GM12892 (cell line): ENCODE data around the gene SLC8A1.

Source experiments
- DNase-seq: peaks from one replicate; pipeline ENCODE4 v3.0.0; 2011; ENCODE audit not compliant: insufficient read length
- FAIRE-seq: peaks from 2 replicates; lab custom pipeline; 2011; peaks lifted over from hg19 to GRCh38; lab: Jason Lieb, UNC
- POLR2A ChIP-seq: IDR thresholded peaks from 2 replicates; pipeline ENCODE4 v1.6.1; 2011; ENCODE audit warnings: low read depth, low read length, control low read depth
- POLR2AphosphoS5 ChIP-seq: IDR thresholded peaks from 2 replicates; pipeline ENCODE4 v1.6.1; 2011; ENCODE audit warnings: low read depth, low read length, control low read depth
- TAF1 ChIP-seq: IDR thresholded peaks from 2 replicates; pipeline ENCODE4 v1.6.1; 2011; ENCODE audit warnings: low read depth, mild to moderate bottlenecking, control low read depth, low read length, borderline replicate concordance

SLC8A1 gene

DNA sequence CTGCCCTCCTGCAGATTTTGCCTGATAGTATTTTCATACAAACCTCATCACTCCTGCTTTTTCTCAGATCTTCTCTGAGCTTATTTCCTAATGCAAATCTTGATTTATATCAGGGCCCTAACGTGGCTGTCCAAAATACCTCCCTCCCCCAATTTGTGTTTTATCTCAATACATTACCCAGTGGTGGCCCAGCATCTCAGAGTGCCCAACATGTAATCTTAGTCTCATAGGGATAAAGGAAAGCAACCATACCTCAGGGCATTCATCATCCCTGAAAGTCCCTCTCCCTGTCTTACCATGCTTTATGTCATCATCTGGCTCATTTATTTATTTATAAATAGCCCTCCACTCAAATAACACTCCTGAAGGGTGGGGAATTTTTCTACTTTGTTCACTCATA is 135.3 kb downstream of the SLC8A1 start:
- DNase-seq: no peak
- TF ChIP-seq POLR2AphosphoS5 (no peak), TAF1 (no peak), POLR2A (no peak)
- FAIRE-seq: no peak

DNA sequence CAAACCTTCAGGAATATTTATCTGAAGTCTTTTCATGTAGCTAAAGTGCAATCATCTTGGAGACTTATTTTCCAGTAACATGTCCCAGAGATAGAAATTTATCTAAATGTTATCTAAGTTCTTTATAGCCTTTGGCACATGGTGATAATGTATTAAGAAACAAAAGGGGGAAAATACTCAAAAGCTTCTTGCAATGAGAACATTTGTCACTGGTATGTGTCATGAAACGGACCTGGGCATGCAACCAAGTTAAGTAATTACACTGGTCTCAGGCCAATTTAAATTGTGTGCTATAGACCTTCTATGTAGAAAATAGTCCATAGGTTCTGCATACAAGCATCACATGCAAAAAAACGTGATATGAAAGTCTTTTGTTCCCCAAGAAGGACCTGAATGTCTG is 136.2 kb downstream of the SLC8A1 start:
- TF ChIP-seq TAF1: no peak
- no peak for TF ChIP-seq POLR2AphosphoS5
- no peak for TF ChIP-seq POLR2A
- DNase-seq (no peak), FAIRE-seq (no peak)

DNA sequence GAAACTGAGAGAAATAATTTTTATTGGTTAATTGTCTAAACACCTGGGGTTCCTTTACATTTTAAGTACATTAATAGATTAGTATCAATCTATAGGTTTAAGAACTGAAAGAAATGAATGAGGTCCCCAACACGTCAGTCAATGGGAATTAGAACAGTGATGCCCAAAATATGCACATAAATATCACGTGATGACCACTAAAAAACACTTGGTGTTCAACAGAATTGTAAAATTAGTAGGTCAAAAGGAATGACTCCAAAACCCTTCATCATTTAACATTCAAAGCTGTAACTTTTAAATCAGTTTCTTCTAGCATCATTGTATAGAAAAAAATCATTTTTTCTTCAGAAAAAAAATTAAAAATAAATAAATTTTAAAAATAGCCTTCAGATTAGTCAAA is 140.9 kb downstream of the SLC8A1 start:
- no peak for DNase-seq

DNA sequence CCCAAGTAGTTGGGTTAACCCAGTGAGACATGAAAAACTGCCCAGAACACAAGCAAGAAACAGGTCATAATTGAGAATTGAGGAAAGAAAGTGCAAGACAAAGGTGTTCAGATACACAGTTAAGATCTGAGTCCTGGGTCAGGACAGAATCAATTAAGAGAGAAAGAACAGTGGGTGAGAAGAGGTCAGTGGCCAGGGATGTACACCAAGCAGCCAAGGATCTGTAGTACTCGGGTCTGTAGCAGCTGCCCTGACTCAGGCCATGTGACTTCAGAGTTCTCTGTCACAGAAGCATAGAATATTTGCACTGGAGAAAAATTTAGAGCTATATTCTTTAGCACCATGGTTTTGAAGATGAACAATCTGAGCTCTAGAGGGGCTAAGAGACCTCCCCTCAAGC is 141.6 kb downstream of the SLC8A1 start:
- TF ChIP-seq POLR2AphosphoS5: no peak
- TF ChIP-seq POLR2A: no peak
- TF ChIP-seq TAF1: no peak
- DNase-seq: no peak
- FAIRE-seq: no peak

More for the DNA sequence above, 140.9 kb downstream of the SLC8A1 start:
- TF ChIP-seq POLR2AphosphoS5 (no peak), TAF1 (no peak), POLR2A (no peak)
- FAIRE-seq: no peak

DNA sequence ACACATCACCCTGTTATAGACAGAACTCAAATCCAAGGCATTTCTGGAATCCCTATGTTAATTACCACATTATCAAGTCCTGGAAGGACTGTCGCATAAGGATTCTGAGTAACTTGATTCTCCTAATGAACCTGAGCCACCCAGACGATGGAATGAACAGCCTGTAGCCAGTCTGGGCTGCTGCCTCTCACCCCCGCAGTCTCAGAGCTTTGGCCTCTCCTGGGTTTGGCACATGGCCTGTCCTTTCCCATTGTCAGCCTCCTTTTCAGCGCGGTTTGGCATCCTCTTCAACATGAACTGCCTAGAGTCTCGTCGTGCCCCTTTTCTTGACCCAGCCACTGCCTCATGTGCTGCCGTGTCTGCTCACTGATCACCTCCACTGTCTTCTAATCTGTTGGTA is 147.6 kb downstream of the SLC8A1 start:
- no peak for DNase-seq
- TF ChIP-seq POLR2AphosphoS5 (no peak), POLR2A (no peak), TAF1 (no peak)
- FAIRE-seq: no peak

DNA sequence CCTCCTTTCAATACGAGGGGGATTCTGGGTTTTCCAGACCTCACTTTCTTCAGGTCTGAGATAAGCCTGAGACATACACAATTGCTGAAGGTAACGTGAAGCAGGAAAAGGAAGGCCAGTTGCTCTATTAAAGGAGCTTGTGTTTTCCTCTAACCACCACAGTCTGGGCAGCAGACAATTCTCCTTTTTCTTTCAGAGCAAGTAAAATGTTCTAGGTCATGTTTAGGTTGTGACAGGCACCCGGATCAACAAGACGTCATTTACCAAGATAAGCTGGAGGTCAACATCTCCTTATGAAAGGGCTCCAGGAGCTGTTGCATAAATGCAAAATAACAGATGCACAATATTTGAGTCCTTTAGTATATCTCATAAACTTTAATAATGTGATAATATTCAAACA is 148.1 kb downstream of the SLC8A1 start:
- no peak for FAIRE-seq
- TF ChIP-seq POLR2AphosphoS5 (no peak), POLR2A (no peak), TAF1 (no peak)
- no peak for DNase-seq

DNA sequence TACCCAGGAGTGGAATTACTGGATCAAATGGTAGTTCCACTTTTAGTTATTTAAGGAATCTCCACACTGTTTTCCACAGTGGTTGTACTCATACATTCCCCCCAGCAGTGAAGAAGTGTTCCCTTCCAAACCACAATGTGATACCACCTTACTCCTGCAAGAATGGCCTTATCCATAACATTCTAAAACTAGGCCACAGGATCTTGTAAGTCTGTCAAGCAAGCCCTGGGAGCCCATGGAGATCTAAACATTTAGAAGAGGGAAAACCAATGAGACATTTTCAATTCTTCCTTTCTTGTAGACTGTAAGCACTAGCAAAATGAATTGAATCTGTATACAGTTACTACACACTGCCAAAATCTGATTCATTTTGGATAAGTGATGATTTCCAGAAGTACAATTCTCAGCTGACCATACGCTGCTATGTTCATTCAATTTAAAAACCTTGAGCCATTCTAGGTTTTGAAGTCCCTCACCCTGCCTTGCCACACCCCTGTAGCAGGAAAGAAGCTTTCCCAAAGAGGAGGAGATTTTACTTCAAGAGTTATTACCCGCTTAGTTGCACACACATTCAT is 149.1 kb downstream of the SLC8A1 start:
- DNase-seq (no peak), FAIRE-seq (no peak)
- no peak for TF ChIP-seq POLR2AphosphoS5
- TF ChIP-seq TAF1: no peak
- TF ChIP-seq POLR2A: no peak

DNA sequence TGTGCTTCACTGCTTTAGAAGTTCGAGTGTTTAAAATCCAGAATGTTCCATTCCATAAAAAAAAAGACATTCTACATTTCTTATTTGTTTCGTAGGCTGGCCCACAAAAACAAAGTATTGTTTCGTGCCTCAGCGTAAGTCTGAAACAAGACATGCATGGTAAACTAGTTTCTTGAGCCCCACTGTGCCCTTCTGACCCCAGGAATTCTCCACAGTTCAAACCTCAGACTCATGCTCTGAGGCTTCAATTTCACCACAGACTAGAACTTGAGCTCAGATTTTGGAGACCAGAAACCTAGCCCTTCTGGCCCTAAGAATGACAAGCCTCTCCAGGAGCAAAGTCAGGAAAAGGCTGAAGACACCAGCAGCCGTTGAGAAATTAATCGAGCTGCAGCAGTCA is 151.5 kb downstream of the SLC8A1 start:
- FAIRE-seq: no peak
- TF ChIP-seq POLR2A (no peak), TAF1 (no peak)

DNA sequence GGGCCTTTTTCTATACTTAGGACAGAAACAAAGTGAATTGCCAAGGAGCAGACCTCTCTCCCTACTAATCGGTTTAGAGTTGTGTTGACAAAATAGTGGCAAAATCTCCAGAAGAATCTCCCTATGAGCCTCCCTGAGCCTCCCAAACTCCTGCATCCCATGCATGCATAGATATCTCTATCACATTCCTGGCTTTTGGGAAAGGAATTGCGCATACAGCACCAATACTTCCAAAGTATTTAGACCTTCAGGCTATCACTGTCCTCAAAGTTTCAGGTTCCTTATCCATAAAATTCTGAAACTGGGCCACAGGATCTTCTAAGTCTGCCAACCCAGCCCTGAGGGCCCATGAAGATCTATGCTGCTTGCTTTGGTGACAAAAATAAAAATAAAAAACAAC is 152.1 kb downstream of the SLC8A1 start:
- TF ChIP-seq POLR2A (no peak), TAF1 (no peak), POLR2AphosphoS5 (no peak)
- DNase-seq (no peak), FAIRE-seq (no peak)

More for the DNA sequence above, 151.5 kb downstream of the SLC8A1 start:
- no peak for DNase-seq

DNA sequence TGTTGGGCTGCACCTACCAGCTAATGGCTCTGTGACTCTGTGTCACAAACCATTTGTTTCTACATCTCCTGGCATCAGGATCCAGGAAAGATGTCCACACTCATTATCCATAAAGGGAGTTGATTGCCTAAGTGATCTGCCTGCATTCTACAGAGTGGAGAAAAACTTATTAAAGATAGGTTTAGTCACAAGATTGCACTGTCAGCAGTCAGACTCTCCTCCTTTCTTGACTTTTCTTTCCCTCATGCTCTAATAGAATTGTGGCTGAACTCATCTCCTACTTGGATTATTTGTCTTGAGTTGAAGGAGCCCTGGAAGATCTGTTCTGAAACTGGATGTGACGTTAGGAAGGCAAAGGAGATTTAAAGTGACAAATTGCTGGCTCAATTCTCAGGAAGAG is 152.7 kb downstream of the SLC8A1 start:
- DNase-seq (no peak), FAIRE-seq (no peak)
- TF ChIP-seq POLR2AphosphoS5 (no peak), POLR2A (no peak)

DNA sequence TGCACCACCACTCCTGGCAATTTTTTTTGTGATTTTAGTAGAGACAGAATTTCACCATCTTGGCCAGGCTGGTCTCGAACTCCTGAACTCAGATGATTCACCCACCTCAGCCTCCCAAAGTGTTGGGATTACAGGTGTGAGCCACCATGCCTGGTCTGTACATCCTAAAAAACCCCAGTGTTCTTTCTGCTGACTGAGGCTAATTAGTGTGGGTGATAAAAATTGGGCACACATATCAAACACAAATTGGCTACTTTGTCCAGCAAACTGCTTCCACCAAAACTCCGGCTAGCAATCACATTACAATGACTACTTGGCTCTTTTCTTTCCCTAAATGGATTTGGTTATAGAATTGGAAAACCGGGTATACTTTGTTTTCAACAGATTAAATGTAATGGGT is 153.9 kb downstream of the SLC8A1 start:
- no peak for DNase-seq
- FAIRE-seq: no peak
- no peak for TF ChIP-seq TAF1
- no peak for TF ChIP-seq POLR2AphosphoS5
- TF ChIP-seq POLR2A: no peak

DNA sequence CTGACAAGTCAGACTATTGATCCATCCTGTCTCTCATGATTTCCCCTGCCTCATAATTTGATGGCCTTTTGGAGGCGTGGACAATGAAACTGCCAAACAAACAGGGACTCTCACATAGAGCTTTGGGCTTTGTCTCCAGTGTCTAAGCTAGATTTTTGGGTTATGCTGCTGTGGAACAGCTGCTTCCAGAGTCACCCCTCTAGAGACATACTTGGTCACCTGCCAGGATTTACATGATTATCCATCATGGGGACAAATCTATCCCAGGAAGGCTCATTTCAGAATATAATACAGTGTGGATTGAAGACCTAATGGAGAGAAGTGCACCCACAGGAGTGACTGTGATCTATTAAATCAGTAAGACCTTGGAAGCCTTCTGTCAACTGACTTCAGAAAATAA is 159.6 kb downstream of the SLC8A1 start:
- no peak for DNase-seq
- FAIRE-seq: no peak
- TF ChIP-seq POLR2AphosphoS5 (no peak), POLR2A (no peak), TAF1 (no peak)
